Keratinocyte (primary cell): ENCODE measurements around the gene IL1RAPL2. TPM values are rescaled to one million over a fixed set of nuclear protein-coding genes. Genes with fewer than 3 reads are reported as not detected.

ENCODE experiments used
- DNase-seq: peaks from one replicate; pipeline ENCODE4 v3.0.0-alpha.2; 2011; ENCODE audit warnings: low read depth, missing footprints, low spot score
- FAIRE-seq: peaks from 2 replicates; lab custom pipeline; 2011; peaks lifted over from hg19 to GRCh38; lab: Jason Lieb, UNC
- H2AFZ ChIP-seq: 2 replicates; pipeline ENCODE4 v1.6.0; 2012; ENCODE audit warnings: low read length, control low read depth, inconsistent platforms; ENCODE audit not compliant: control insufficient read depth
- H3K27ac ChIP-seq: 2 replicates; pipeline ENCODE4 v1.5.1; 2011; ENCODE audit warnings: low read length; ENCODE audit not compliant: control insufficient read depth, insufficient read depth
- H3K27me3 ChIP-seq: 3 replicates; pipeline ENCODE4 v1.6.0; 2011; ENCODE audit warnings: low read length; ENCODE audit not compliant: control insufficient read depth, insufficient read depth; ENCODE audit errors: extremely low read depth
- H3K36me3 ChIP-seq, 2 experiments: 2 replicates in 1 of 2; 3 replicates in 1 of 2; pipeline ENCODE4 v1.5.1; 2011; ENCODE audit warnings: low read length in 2 of 2, mild to moderate bottlenecking in 1 of 2; ENCODE audit not compliant: control insufficient read depth in 2 of 2, insufficient read depth in 2 of 2; ENCODE audit errors: extremely low read depth in 1 of 2
- H3K4me1 ChIP-seq: 3 replicates; pipeline ENCODE4 v1.5.1; 2011; ENCODE audit warnings: low read length; ENCODE audit not compliant: control insufficient read depth, insufficient read depth; ENCODE audit errors: extremely low read depth
- H3K4me2 ChIP-seq: 3 replicates; pipeline ENCODE4 v1.6.0; 2011; ENCODE audit warnings: low read depth, low read length; ENCODE audit not compliant: control insufficient read depth, insufficient read depth; ENCODE audit errors: extremely low read depth
- H3K4me3 ChIP-seq, 3 experiments: fragments of 200-600 bp in 1 of 3; sonication (generic) in 1 of 3; 2 replicates in 2 of 3; 3 replicates in 1 of 3; pipeline ENCODE4 v1.5.1; 2011 to 2016; ENCODE audit warnings: low read length in 3 of 3, mild to moderate bottlenecking in 3 of 3, control low read depth in 2 of 3, inconsistent platforms in 1 of 3, low read depth in 1 of 3, mixed read lengths in 1 of 3, mixed run types in 1 of 3, moderate library complexity in 1 of 3; ENCODE audit not compliant: control insufficient read depth in 2 of 3, insufficient read depth in 2 of 3; ENCODE audit errors: extremely low read depth in 1 of 3
- H3K79me2 ChIP-seq: 2 replicates; pipeline ENCODE4 v1.6.0; 2012; ENCODE audit warnings: low read length; ENCODE audit not compliant: control insufficient read depth, insufficient read depth
- H3K9ac ChIP-seq: 3 replicates; pipeline ENCODE4 v1.6.0; 2011; ENCODE audit warnings: low read length; ENCODE audit not compliant: control insufficient read depth, insufficient read depth; ENCODE audit errors: extremely low read depth
- H3K9me1 ChIP-seq: 3 replicates; pipeline ENCODE4 v1.6.0; 2011; ENCODE audit warnings: low read length; ENCODE audit not compliant: control insufficient read depth, insufficient read depth; ENCODE audit errors: extremely low read depth
- H3K9me3 ChIP-seq: 2 replicates; pipeline ENCODE4 v1.5.1; 2012; ENCODE audit warnings: low read depth, low read length; ENCODE audit not compliant: control insufficient read depth
- H4K20me1 ChIP-seq: 3 replicates; pipeline ENCODE4 v1.6.0; 2011; ENCODE audit warnings: low read length; ENCODE audit not compliant: control insufficient read depth, insufficient read depth; ENCODE audit errors: extremely low read depth
- EZH2 ChIP-seq: IDR thresholded peaks from one replicate; pipeline ENCODE4 v1.6.1; 2012; ENCODE audit warnings: inconsistent platforms, mild to moderate bottlenecking, low read length, moderate library complexity
- dilution Hi-C: fragments of 300-500 bp; cut with MboI; formaldehyde crosslinking; loops from one replicate; pipeline ENCODE4 v1.7.0; 2020; ENCODE audit warnings: low sequenced_read_pairs; ENCODE audit not compliant: extremely low pct_ligation_motif_present
- polyA plus RNA-seq, 5 experiments: library from polyadenylated mRNA; depleted of rRNA in 3 of 5; stranded (reverse) in 3 of 5; stranded (forward) in 1 of 5; unstranded in 1 of 5; fragments of >200 nt; gene quantifications; 1 replicate in 1 of 5; 2 replicates in 3 of 5; 3 replicates in 1 of 5; pipeline versions ENCODE4 v1.2.1 to v1.2.3, GENCODE V29; 2011 to 2012; ENCODE audit warnings: missing spikeins in 2 of 5, low read depth in 1 of 5, low replicate concordance in 1 of 5
- TF ChIP-seq, protein P1 (sequence below), 3 experiments: IDR thresholded peaks in 1 of 3; conservative IDR thresholded peaks in 1 of 3; optimal IDR thresholded peaks in 1 of 3; 2 replicates in 2 of 3; 3 replicates in 1 of 3; pipeline versions ENCODE3 to v1.5.1; 2011; ENCODE audit warnings: low read length in 3 of 3, mild to moderate bottlenecking in 3 of 3, moderate library complexity in 2 of 3, control low read depth in 1 of 3, inconsistent platforms in 1 of 3; ENCODE audit not compliant: insufficient read depth in 2 of 3; ENCODE audit errors: extremely low read depth in 1 of 3

IL1RAPL2 gene
- polyA plus RNA-seq, 1 donor (not counting 4 experiments of a cell fraction or from before 2014, with no cell fraction given): 0.24 TPM

DNA sequence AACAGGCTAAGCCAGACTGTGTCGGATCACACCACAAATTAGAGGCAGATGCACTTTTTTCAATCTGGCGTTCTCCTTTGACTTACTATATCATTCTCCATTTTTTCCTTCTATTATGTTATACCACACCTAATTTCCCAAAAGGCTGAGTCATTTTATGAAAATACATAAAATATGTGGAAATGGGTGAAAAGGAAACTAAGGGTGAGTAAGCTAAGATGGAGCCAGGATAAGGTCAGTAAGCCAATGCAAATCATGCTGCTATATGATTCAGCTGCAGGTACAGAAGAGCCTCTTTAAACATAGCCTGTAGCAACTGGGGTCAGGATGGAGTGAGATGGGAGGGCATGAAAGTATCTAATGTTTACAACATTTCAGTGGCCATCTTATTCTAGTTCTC is 748.5 kb downstream of the IL1RAPL2 start:
- DNase-seq (peak; percentile 44), FAIRE-seq (peak; percentile 61)
- Histone ChIP-seq H2AFZ (no peak overlapping the region), H3K4me1 (peaks cover 12% of the 10 kb centered on the region), H3K9me3 (no peaks in the 10 kb centered on the region), H3K9me1 (no peaks in the 10 kb centered on the region), H4K20me1 (no peaks in the 10 kb centered on the region), H3K27ac (peak overlapping the region; percentile 76), H3K79me2 (peaks cover 1% of the 10 kb centered on the region), H3K36me3 (no peaks in the 10 kb centered on the region), H3K4me2 (peak overlapping the region; percentile 61), H3K4me3 (peak overlapping the region; percentile 8 to 43 (median 40)), H3K9ac (peak overlapping the region; percentile 51), H3K27me3 (no peaks in the 10 kb centered on the region)
- TF ChIP-seq, protein P1, sequence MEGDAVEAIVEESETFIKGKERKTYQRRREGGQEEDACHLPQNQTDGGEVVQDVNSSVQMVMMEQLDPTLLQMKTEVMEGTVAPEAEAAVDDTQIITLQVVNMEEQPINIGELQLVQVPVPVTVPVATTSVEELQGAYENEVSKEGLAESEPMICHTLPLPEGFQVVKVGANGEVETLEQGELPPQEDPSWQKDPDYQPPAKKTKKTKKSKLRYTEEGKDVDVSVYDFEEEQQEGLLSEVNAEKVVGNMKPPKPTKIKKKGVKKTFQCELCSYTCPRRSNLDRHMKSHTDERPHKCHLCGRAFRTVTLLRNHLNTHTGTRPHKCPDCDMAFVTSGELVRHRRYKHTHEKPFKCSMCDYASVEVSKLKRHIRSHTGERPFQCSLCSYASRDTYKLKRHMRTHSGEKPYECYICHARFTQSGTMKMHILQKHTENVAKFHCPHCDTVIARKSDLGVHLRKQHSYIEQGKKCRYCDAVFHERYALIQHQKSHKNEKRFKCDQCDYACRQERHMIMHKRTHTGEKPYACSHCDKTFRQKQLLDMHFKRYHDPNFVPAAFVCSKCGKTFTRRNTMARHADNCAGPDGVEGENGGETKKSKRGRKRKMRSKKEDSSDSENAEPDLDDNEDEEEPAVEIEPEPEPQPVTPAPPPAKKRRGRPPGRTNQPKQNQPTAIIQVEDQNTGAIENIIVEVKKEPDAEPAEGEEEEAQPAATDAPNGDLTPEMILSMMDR (optimal IDR thresholded peaks at IDR 0.05 in 1 of 3, IDR thresholded peaks at IDR 0.05 in 1 of 3, conservative IDR thresholded peaks at IDR 0.05 in 1 of 3; ENCODE audit: extremely low read depth in 1 of 3, insufficient read depth in 2 of 3, low read length in 3 of 3): no peak
- TF ChIP-seq EZH2: no peak
- dilution Hi-C loops: no loop called here

DNA sequence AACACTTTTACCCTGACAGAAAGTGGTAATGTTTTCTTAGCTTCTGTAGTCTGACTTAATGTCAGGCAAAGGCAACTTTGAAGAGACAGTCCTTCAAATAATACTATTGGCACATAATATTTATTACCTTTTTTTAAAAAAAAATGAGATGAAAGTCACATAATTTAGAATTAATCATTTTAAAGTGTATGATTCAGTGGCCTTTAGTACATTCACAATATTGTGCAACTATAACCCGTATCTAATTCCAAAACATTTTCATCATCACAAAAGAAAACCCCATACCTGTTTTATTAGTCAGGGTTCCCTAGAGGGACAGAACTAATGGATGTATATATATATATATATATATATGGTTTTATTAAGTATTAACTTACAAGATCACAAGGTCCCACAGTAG is 749.2 kb downstream of the IL1RAPL2 start:
- Histone ChIP-seq H3K4me3 (no peak overlapping the region), H3K36me3 (no peaks in the 10 kb centered on the region), H2AFZ (no peak overlapping the region), H4K20me1 (no peaks in the 10 kb centered on the region), H3K79me2 (peaks cover 1% of the 10 kb centered on the region), H3K9ac (peak overlapping the region; percentile 11), H3K9me1 (no peaks in the 10 kb centered on the region), H3K4me1 (peaks cover 12% of the 10 kb centered on the region), H3K27me3 (no peaks in the 10 kb centered on the region), H3K9me3 (no peaks in the 10 kb centered on the region), H3K4me2 (peak overlapping the region; percentile 61), H3K27ac (peak overlapping the region; percentile 76)
- DNase-seq (no peak), FAIRE-seq (no peak)
- TF ChIP-seq, protein P1 (optimal IDR thresholded peaks at IDR 0.05 in 1 of 3, IDR thresholded peaks at IDR 0.05 in 1 of 3, conservative IDR thresholded peaks at IDR 0.05 in 1 of 3; ENCODE audit: extremely low read depth in 1 of 3, insufficient read depth in 2 of 3, low read length in 3 of 3): no peak
- TF ChIP-seq EZH2: no peak
- dilution Hi-C loops: no loop called here
